ENCODE data around the gene CCDC30. TPM values are rescaled to one million over a fixed set of nuclear protein-coding genes. Genes with fewer than 3 reads are reported as not detected.

The CCDC30 gene
- total RNA-seq, 4 donors from 2014 or later: 1.8 to 29.4 (median 7.4) TPM

DNA sequence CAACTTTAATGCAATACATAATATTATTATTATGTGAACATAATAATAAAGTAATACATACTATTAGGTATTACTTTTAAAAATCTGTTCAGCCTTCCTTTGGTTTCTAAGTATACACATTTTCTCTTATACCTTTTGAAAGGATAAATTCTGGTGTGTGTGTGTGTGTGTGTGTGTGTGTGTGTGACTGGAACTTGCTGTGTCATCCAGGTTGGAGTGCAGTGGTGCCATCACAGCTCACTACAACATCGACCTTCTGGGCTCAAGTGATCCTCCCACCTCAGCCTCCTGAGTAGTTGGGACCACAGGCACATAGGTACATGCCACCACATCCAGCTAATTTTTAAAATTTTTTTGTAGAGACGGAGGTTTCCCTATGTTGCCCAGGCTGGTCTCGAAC, 88.5 kb downstream of the CCDC30 start:
- H3K27me3 ChIP-seq: no peaks in the 10 kb centered on the region
- H3K4me1 ChIP-seq: no peaks in the 10 kb centered on the region
- H3K27ac ChIP-seq: no peak overlapping the region
- no peaks in the 10 kb centered on the region for H3K36me3 ChIP-seq
- no peak for DNase-seq
- H3K9me3 ChIP-seq: no peaks in the 10 kb centered on the region
- TF ChIP-seq, protein P1, sequence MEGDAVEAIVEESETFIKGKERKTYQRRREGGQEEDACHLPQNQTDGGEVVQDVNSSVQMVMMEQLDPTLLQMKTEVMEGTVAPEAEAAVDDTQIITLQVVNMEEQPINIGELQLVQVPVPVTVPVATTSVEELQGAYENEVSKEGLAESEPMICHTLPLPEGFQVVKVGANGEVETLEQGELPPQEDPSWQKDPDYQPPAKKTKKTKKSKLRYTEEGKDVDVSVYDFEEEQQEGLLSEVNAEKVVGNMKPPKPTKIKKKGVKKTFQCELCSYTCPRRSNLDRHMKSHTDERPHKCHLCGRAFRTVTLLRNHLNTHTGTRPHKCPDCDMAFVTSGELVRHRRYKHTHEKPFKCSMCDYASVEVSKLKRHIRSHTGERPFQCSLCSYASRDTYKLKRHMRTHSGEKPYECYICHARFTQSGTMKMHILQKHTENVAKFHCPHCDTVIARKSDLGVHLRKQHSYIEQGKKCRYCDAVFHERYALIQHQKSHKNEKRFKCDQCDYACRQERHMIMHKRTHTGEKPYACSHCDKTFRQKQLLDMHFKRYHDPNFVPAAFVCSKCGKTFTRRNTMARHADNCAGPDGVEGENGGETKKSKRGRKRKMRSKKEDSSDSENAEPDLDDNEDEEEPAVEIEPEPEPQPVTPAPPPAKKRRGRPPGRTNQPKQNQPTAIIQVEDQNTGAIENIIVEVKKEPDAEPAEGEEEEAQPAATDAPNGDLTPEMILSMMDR (IDR thresholded peaks at IDR 0.05): no peak
- TF ChIP-seq POLR2A (IDR thresholded peaks at IDR 0.05): no peak
- H3K4me3 ChIP-seq: no peak overlapping the region

- TF ChIP-seq, protein P1 (IDR thresholded peaks at IDR 0.05): no peak
- no peak for TF ChIP-seq POLR2A (IDR thresholded peaks at IDR 0.05)
- Histone ChIP-seq H3K4me3 (no peak overlapping the region), H3K27me3 (no peaks in the 10 kb centered on the region), H3K27ac (no peak overlapping the region), H3K9me3 (no peaks in the 10 kb centered on the region), H3K36me3 (no peaks in the 10 kb centered on the region), H3K4me1 (no peaks in the 10 kb centered on the region)
- DNase-seq: no peak
Observed at GRCh38 chr1:42552636-42553035, 89.5 kb downstream of the CCDC30 start.

- no peaks in the 10 kb centered on the region for H3K36me3 ChIP-seq
- TF ChIP-seq, protein P1 (IDR thresholded peaks at IDR 0.05): no peak
- TF ChIP-seq POLR2A (IDR thresholded peaks at IDR 0.05): no peak
- no peak for DNase-seq
Observed at GRCh38 chr1:42557230-42557851, 94.3 kb downstream of the CCDC30 start.

GRCh38 chr1:42567038-42567437, 104.0 kb downstream of the CCDC30 start:
- no peaks in the 10 kb centered on the region for H3K4me1 ChIP-seq
- TF ChIP-seq, protein P1 (IDR thresholded peaks at IDR 0.05): no peak
- TF ChIP-seq POLR2A (IDR thresholded peaks at IDR 0.05): no peak
- DNase-seq: no peak
- no peaks in the 10 kb centered on the region for H3K9me3 ChIP-seq
- H3K4me3 ChIP-seq: no peak overlapping the region
- H3K36me3 ChIP-seq: no peaks in the 10 kb centered on the region
- no peaks in the 10 kb centered on the region for H3K27me3 ChIP-seq
- H3K27ac ChIP-seq: no peak overlapping the region

More at GRCh38 chr1:42557230-42557851, 94.3 kb downstream of the CCDC30 start:
- Histone ChIP-seq H3K4me1 (no peaks in the 10 kb centered on the region), H3K4me3 (no peak overlapping the region), H3K9me3 (no peaks in the 10 kb centered on the region), H3K27me3 (no peaks in the 10 kb centered on the region), H3K27ac (no peak overlapping the region)

- H3K27ac ChIP-seq: no peak overlapping the region
- TF ChIP-seq POLR2A (IDR thresholded peaks at IDR 0.05): no peak
- TF ChIP-seq, protein P1 (IDR thresholded peaks at IDR 0.05): no peak
- no peaks in the 10 kb centered on the region for H3K4me1 ChIP-seq
- no peak overlapping the region for H3K4me3 ChIP-seq
- no peaks in the 10 kb centered on the region for H3K9me3 ChIP-seq
- no peak for DNase-seq
- H3K36me3 ChIP-seq: no peaks in the 10 kb centered on the region
- H3K27me3 ChIP-seq: no peaks in the 10 kb centered on the region
Observed at GRCh38 chr1:42576935-42577334, 113.8 kb downstream of the CCDC30 start.
